Inflammatory macrophage treated with lipopolysaccharide for 4 hours (primary cell): ENCODE measurements around the gene FKBP7.
"Not testable (repeated sequence)": the region's sequence is repeated elsewhere in the genome, so short reads cannot be mapped to it uniquely, and the experiment has no call there.

ENCODE experiments used
- DNase-seq: peaks from one replicate; pipeline ENCODE4 v3.0.0-alpha.2; 2020

Gene FKBP7

GRCh38 chr2:178448968-178449661, 29.3 kb downstream of the FKBP7 start:
- no peak for DNase-seq

DNA sequence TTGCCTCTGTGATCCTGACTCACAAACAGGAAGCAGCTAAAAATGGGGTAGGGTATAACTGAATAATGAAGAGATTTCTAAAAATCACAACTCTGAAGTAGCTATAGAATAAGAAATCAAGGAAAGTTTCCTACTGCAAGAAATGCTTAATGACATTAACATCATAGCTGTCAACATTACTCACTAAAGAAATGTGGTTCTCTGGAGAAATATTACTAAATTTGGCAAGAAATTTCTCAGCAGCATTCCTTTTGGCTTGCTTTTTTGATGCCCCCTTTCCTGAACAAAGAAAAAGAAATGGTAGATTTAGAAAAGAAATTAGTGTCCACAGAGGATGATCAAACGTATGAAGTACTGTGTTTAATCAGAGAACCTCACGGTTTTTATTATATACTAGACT, 37.0 kb downstream of the FKBP7 start:
- DNase-seq = no peak

DNA sequence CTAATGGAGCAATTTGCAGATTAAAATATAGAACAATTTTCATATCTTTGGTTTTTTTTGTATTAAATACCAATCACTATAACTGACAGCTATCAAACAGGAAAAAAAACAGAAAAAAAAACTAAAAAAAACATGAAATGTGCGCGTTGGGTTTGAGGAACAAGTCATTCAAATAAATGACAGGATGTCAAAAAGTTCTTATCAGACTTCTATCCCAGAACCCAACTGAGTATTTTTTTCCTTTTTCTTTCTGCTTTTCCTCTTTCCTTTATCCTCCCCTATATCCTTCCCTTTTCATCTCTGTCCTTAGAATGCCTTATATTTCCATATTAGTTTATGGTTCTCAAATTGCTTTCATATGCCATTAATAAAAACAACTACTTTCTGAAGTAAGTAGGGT, 41.7 kb downstream of the FKBP7 start:
- no peak for DNase-seq

- no peak for DNase-seq
These were observed 49.1 kb downstream of the FKBP7 start for GRCh38 chr2:178429336-178429735.

GRCh38 chr2:178428396-178428806, 50.0 kb downstream of the FKBP7 start:
- DNase-seq = no peak

- no peak for DNase-seq
These were observed 50.9 kb downstream of the FKBP7 start for GRCh38 chr2:178427458-178427857.

DNA sequence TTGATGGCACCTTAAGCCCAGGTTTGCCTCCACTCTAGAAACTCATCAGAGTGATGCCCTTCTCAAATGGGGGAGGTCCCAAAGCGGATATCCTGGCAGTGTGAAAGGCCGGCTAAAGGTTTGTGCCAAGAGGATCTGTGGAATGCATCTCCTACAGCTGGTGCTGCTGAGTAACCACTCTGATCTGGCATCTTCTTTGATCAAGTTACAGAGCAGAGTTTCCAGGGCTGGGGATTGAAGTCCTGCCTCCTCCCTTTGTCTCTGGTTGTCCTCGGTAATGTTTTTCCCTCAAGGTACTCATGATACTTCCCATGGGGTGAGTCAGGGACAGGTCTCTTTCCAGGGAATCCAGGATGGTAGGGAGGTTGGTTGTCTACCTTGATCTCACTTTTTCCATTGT, 52.0 kb downstream of the FKBP7 start:
- DNase-seq = no peak

GRCh38 chr2:178425255-178425827, 53.1 kb downstream of the FKBP7 start:
- DNase-seq = no peak

- DNase-seq = not testable (repeated sequence)
These were observed 54.7 kb downstream of the FKBP7 start for GRCh38 chr2:178423746-178424145.

GRCh38 chr2:178422097-178422496, 56.3 kb downstream of the FKBP7 start:
- no peak for DNase-seq

GRCh38 chr2:178420463-178420999, 57.9 kb downstream of the FKBP7 start:
- DNase-seq = no peak

GRCh38 chr2:178419123-178419522, 59.3 kb downstream of the FKBP7 start:
- DNase-seq = no peak

DNA sequence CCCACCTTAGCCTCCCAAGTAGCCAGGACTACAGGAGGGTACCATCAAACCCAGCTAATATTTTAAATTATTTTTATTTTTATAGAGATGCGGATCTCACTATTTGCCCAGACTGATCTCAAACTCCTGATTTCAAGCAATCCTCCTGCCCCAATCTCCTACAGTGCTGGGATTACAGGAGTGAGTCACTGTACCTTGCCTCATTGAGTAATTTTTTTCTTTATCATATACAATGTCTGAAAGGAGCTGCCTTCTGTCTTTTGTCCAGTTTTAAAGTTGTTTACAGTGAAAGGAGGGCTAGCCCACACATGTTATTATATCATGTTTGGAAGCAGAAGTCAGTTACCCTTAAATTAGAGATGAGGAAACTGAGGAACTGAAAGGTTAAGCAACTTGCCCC, 60.0 kb downstream of the FKBP7 start:
- no peak for DNase-seq

DNA sequence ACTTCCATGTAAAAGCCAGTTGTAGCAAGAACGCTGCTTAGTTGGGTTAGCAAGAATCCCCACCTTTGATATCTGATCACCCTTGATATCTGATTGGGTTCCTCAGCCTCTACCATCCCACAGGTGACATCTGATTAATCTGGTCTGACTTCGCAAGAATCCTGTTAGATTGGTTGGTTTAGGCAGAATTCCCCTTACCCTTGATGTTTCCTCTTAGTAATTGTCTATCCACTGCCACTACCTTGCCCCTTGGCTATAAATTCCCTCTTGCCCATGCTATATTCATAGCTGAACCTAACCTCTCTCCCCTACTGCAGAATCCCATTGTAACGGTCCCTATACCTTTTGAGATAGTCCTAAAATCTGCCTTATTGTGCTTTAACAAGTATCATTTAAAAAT, 60.5 kb downstream of the FKBP7 start:
- no peak for DNase-seq

GRCh38 chr2:178415979-178416378, 62.4 kb downstream of the FKBP7 start:
- no peak for DNase-seq

DNA sequence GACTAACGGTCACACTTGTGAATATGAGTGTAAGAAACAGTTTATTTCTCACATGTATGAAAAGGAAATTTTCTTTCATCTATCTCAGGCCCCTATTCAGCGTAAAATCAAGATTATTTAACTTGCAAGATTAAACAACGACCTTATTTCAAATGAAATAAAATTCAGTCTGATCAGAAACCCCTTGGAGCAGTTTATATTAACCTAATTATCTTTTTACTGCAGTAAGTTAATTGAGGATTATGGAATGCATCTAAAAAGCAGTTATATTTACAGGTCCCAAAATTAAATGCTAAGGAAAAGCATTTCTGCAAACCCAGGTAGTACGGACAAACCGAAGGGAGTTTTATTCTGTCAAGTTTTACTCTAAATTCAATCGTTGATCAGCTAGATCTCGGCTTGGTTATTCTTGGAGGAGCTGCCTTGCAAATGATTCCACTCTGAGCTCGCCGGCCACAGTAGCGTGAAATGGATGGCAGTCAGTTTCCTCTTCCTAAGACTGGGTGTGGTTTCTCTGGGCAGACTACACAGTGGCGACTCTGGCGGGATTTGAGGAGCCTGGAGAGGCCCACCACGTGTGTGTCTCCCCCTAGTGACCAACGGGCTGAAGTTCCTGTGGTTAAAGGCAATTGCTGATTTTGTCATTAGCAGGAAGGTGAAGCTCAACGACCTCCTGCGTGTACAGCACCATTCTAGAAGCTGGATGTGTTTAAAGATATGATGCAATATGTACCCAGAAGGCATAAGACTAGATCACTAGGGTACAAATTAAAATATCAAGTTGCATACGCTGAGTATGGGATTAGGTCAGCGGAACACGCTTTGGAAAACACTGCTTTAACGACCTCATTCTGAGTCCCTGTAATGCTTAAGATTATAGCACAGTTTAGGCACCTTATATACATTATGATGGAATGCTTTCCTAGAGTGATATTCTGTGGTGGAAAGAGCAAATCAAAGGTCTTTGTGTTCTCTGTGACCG, 63.8 kb downstream of the FKBP7 start:
- DNase-seq = peak; percentile 97
